MM.1S (cell line): ENCODE results near the gene SRSF11.

Source experiments
- EZH2 ChIP-seq: fragments of 300-600 bp; sonication (generic); optimal IDR thresholded peaks from 2 replicates; pipeline ENCODE3; 2017; ENCODE audit warnings: low read depth, mild to moderate bottlenecking, antibody characterized with exemption, low read length, mixed read lengths
- TF ChIP-seq, protein P1 (sequence below): fragments of 300-600 bp; sonication (generic); IDR thresholded peaks from 2 replicates; pipeline ENCODE4 v1.5.1; 2016; ENCODE audit warnings: antibody characterized with exemption, low read length, mixed read lengths

DNA sequence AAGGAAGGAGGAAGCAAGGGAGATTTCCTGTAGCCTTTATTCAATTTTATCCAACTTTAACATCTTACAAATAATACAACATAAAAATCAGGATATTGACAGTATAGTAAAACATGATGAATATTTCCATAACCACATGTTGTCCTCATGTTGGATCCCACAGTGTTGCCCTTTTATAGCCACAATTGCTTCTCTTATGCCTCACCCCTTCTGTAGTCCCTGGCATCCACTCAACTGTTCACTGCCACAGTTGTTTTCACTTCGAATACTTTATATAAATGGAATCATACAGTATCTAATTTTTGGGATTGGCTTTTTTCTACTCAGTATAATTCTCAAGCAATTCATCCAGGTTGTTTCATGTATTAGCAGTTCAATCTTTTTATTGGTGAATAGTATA is 44.8 kb downstream of the SRSF11 start:
- TF ChIP-seq, protein P1, sequence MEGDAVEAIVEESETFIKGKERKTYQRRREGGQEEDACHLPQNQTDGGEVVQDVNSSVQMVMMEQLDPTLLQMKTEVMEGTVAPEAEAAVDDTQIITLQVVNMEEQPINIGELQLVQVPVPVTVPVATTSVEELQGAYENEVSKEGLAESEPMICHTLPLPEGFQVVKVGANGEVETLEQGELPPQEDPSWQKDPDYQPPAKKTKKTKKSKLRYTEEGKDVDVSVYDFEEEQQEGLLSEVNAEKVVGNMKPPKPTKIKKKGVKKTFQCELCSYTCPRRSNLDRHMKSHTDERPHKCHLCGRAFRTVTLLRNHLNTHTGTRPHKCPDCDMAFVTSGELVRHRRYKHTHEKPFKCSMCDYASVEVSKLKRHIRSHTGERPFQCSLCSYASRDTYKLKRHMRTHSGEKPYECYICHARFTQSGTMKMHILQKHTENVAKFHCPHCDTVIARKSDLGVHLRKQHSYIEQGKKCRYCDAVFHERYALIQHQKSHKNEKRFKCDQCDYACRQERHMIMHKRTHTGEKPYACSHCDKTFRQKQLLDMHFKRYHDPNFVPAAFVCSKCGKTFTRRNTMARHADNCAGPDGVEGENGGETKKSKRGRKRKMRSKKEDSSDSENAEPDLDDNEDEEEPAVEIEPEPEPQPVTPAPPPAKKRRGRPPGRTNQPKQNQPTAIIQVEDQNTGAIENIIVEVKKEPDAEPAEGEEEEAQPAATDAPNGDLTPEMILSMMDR: no peak
- no peak for TF ChIP-seq EZH2
